Endodermal cell (in vitro differentiated cells): ENCODE results near the gene COL4A2. TPM values are rescaled to one million over a fixed set of nuclear protein-coding genes. Genes with fewer than 3 reads are reported as not detected.

ENCODE experiments used
- DNase-seq: peaks from one replicate; pipeline ENCODE4 v3.0.0-alpha.2; 2017
- H3K27ac ChIP-seq: 2 replicates; pipeline ENCODE4 v1.5.1; 2013; ENCODE audit warnings: mild to moderate bottlenecking, low read depth, low read length, moderate library complexity
- H3K27me3 ChIP-seq: 2 replicates; pipeline ENCODE4 v1.6.1; 2013; ENCODE audit warnings: mild to moderate bottlenecking, low read length, moderate library complexity; ENCODE audit not compliant: insufficient read depth, control insufficient read depth, poor library complexity, severe bottlenecking
- H3K36me3 ChIP-seq: 2 replicates; pipeline ENCODE4 v1.7.0; 2013; ENCODE audit warnings: mild to moderate bottlenecking, low read length, moderate library complexity; ENCODE audit not compliant: control insufficient read depth, insufficient read depth
- H3K4me1 ChIP-seq: one replicate; pipeline ENCODE4 v1.7.0; 2013; ENCODE audit warnings: low read length; ENCODE audit not compliant: control insufficient read depth, insufficient read depth
- H3K4me3 ChIP-seq: 2 replicates; pipeline ENCODE4 v1.5.1; 2013; ENCODE audit warnings: mild to moderate bottlenecking, low read length, moderate library complexity
- H3K9ac ChIP-seq: 2 replicates; pipeline ENCODE4 v1.6.1; 2013; ENCODE audit warnings: mild to moderate bottlenecking, low read length, moderate library complexity; ENCODE audit not compliant: poor library complexity, severe bottlenecking; ENCODE audit errors: extremely low read depth
- H3K9me3 ChIP-seq: 2 replicates; pipeline ENCODE4 v1.6.1; 2013; ENCODE audit warnings: mild to moderate bottlenecking, low read length, moderate library complexity; ENCODE audit not compliant: control insufficient read depth
- H3K27ac Mint-ChIP-seq: 2 replicates; pipeline ENCODE4 v1.8.0; 2020; ENCODE audit warnings: mixed read lengths
- H3K27me3 Mint-ChIP-seq: 2 replicates; pipeline ENCODE4 v1.8.0; 2021; ENCODE audit warnings: mild to moderate bottlenecking, mixed read lengths; ENCODE audit not compliant: insufficient read depth
- H3K36me3 Mint-ChIP-seq: 2 replicates; pipeline ENCODE4 v1.8.0; 2020; ENCODE audit warnings: low read depth, mixed read lengths
- H3K4me1 Mint-ChIP-seq: 2 replicates; pipeline ENCODE4 v1.8.0; 2020; ENCODE audit warnings: mixed read lengths
- H3K4me3 Mint-ChIP-seq: 2 replicates; pipeline ENCODE4 v1.8.0; 2020; ENCODE audit warnings: mild to moderate bottlenecking, moderate library complexity, mixed read lengths
- H3K9me3 Mint-ChIP-seq: 2 replicates; pipeline ENCODE4 v1.8.0; 2020; ENCODE audit warnings: mild to moderate bottlenecking, mixed read lengths
- CTCF ChIP-seq: fragments of 200-600 bp; sonication (generic); conservative IDR thresholded peaks from 2 replicates; pipeline ENCODE4 v1.5.0; 2021; ENCODE audit warnings: antibody characterized with exemption, mild to moderate bottlenecking
- WGBS, 2 experiments: methylation state at CpG; one replicate each; pipeline versions ENCODE4 v1.1.5 to v1.1.7; 2013; ENCODE audit warnings: missing lambda C conversion rate in 2 of 2, mixed read lengths in 1 of 2; ENCODE audit not compliant: insufficient coverage in 1 of 2, insufficient read length in 1 of 2; 5-methylcytosine and 5-hydroxymethylcytosine counted together
- total RNA-seq, 2 donors: library from RNA; stranded (reverse); fragmentation: NEBNext Ultra II Directional in 1 of 2; extraction: Animal tissue kit (Norgen Biotek cat#: 25700) in 1 of 2; gene quantifications; 2 replicates in 1 of 2; 3 replicates in 1 of 2; pipeline ENCODE4 v1.2.1, GENCODE V29; 2021

Gene COL4A2
- total RNA-seq, 2 donors from 2014 or later, result 388 to 398 TPM

GRCh38 chr13:110338441-110339101 is 31.5 kb downstream of the COL4A2 start:
- no peak for DNase-seq
- Histone ChIP-seq H3K9ac (no peak overlapping the region), H3K4me1 (peaks cover 34% of the 10 kb centered on the region), H3K9me3 (no peaks in the 10 kb centered on the region), H3K27ac (peak overlapping the region; percentile 90), H3K27me3 (no peaks in the 10 kb centered on the region), H3K4me3 (peak overlapping the region; percentile 38), H3K36me3 (peaks cover 66% of the 10 kb centered on the region)
- 33 to 45% methylated on average over 6 to 13 of the region's 13 CpGs for WGBS, 2 experiments
- Mint-ChIP-seq H3K9me3 (no peaks in the 10 kb centered on the region), H3K27ac (peak overlapping the region; percentile 69), H3K4me3 (peak overlapping the region; percentile 19), H3K27me3 (no peaks in the 10 kb centered on the region), H3K4me1 (peaks cover 53% of the 10 kb centered on the region), H3K36me3 (peaks cover 42% of the 10 kb centered on the region)
- no peak for TF ChIP-seq CTCF

- Mint-ChIP-seq H3K36me3 (peaks cover 45% of the 10 kb centered on the region), H3K4me1 (peaks cover 53% of the 10 kb centered on the region), H3K27me3 (no peaks in the 10 kb centered on the region), H3K9me3 (no peaks in the 10 kb centered on the region), H3K27ac (no peak overlapping the region), H3K4me3 (no peak overlapping the region)
- Histone ChIP-seq H3K27me3 (no peaks in the 10 kb centered on the region), H3K4me3 (no peak overlapping the region), H3K4me1 (peaks cover 34% of the 10 kb centered on the region), H3K9me3 (no peaks in the 10 kb centered on the region), H3K36me3 (peaks cover 67% of the 10 kb centered on the region), H3K9ac (no peak overlapping the region), H3K27ac (no peak overlapping the region)
- DNase-seq, result no peak
- WGBS, 2 experiments, result 92% methylated on average over 2 to 6 of the region's 6 CpGs
- TF ChIP-seq CTCF, result no peak
Observed at GRCh38 chr13:110339263-110339662, 32.2 kb downstream of the COL4A2 start.

DNA sequence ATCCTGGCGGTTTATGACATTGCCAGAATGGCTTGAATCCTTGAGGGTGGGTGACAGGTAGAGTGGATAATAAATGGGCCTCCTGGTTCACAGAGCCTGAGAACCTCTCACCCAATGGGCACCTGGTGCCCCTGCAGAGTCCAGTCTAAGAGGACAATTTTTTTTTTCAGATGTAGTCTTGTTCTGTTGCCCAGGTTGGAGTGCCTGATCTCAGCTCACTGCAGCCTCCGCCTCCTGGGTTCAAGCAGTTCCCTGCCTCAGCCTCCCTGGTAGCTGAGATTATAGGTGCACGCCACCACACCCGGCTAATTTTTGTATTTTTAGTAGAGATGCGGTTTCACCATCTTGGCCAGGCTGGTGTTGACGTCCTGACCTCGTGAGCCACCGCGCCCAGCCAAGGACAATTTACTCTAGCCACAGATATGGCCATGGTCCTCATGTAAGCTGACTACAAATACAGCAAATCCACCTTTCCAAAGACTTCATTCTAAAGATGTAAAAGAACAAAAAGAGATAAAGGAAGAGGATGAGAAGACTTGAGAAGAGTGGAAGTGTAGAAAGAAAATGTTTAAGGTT is 33.0 kb downstream of the COL4A2 start:
- no peak overlapping the region for H3K27ac ChIP-seq
- peaks cover 1% of the 10 kb centered on the region for H3K9me3 Mint-ChIP-seq
- H3K27me3 ChIP-seq, result no peaks in the 10 kb centered on the region
- no peak overlapping the region for H3K4me3 Mint-ChIP-seq
- TF ChIP-seq CTCF, result no peak
- peaks cover 53% of the 10 kb centered on the region for H3K4me1 Mint-ChIP-seq
- no peak overlapping the region for H3K4me3 ChIP-seq
- peaks cover 34% of the 10 kb centered on the region for H3K4me1 ChIP-seq
- H3K9me3 ChIP-seq, result no peaks in the 10 kb centered on the region
- DNase-seq, result no peak
- H3K27ac Mint-ChIP-seq, result no peak overlapping the region
- 82 to 91% methylated on average over 4 to 9 of the region's 9 CpGs for WGBS, 2 experiments
- no peak overlapping the region for H3K9ac ChIP-seq
- H3K27me3 Mint-ChIP-seq, result no peaks in the 10 kb centered on the region
- peaks cover 41% of the 10 kb centered on the region for H3K36me3 Mint-ChIP-seq
- H3K36me3 ChIP-seq, result peaks cover 67% of the 10 kb centered on the region
